Lower leg skin (tissue), 3 donors: ENCODE results near the gene CHRM1.

ENCODE experiments used
- CTCF ChIP-seq, 3 donors: fragments of 450-650 bp; IDR thresholded peaks; one replicate each; pipeline ENCODE4 v1.5.1; 2016; ENCODE audit warnings: antibody characterized with exemption in 3 of 3, mild to moderate bottlenecking in 3 of 3, moderate library complexity in 2 of 3
- POLR2A ChIP-seq, 2 donors: fragments of 450-650 bp; IDR thresholded peaks; one replicate each; pipeline ENCODE4 v1.6.1; 2016 to 2017; ENCODE audit warnings: antibody characterized with exemption in 2 of 2, mild to moderate bottlenecking in 1 of 2, moderate library complexity in 1 of 2

DNA sequence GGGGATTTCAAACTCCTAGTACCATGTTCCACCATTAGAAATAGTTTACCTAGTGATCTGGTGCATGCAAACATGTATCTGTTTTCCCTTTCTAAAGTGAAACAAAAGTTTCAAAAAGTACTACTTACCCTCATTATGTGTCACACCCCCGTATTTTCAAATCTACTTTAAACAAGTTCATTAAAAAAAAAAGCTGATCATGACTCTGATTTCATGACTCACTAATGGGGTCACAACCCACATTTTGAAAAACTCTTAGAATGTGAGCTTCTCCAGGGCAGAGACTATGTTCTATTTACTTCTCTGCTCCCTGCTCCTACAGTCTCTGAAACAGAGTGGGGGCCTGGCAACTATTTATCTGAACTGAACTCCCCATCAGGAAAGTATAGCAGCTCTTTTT, 18.2 kb downstream of the CHRM1 start:
- TF ChIP-seq CTCF (IDR thresholded peaks at IDR 0.05), result no peak
- TF ChIP-seq POLR2A (IDR thresholded peaks at IDR 0.05), result no peak
